ENCODE results near the gene USHBP1. TPM values are rescaled to one million over a fixed set of nuclear protein-coding genes. Genes with fewer than 3 reads are reported as not detected.

Gene USHBP1
- total and polyA plus RNA-seq, 2 of the 13 experiments (the other 11 are each of a cell fraction or from before 2014, with no cell fraction given): 0.15 to 1.5 TPM

GRCh38 chr19:17215127-17215971 lies 49.2 kb downstream of the USHBP1 start, which contains the start of gene USE1 (continued):
- TF ChIP-seq HNF1B (CRISPR knock-in tag; IDR thresholded peaks at IDR 0.05): peak; percentile 82
- TF ChIP-seq PHF5A (CRISPR knock-in tag; IDR thresholded peaks at IDR 0.05; ENCODE audit: low read depth, unreplicated experiment): no peak
- no peak; the same call in 1 of the 2 replicates for TF ChIP-seq ZNF609 (CRISPR knock-in tag; IDR thresholded peaks at IDR 0.05; ENCODE audit: borderline replicate concordance)
- TF ChIP-seq FOXO4 (CRISPR knock-in tag; conservative IDR thresholded peaks at IDR 0.05): no peak
- peak; percentile 85 for TF ChIP-seq SIN3A (IDR thresholded peaks at IDR 0.05; ENCODE audit: borderline replicate concordance, low read depth, low read length)
- TF ChIP-seq NR1H2 (CRISPR knock-in tag; IDR thresholded peaks at IDR 0.05; ENCODE audit: borderline replicate concordance, low read depth): 0 out of 2 replicates have a peak, but pooled peaks have one; percentile 37
- no peak for TF ChIP-seq ZBTB1 (CRISPR knock-in tag; IDR thresholded peaks at IDR 0.05; ENCODE audit: borderline replicate concordance)
- TF ChIP-seq PHF8 (CRISPR knock-in tag; IDR thresholded peaks at IDR 0.05): peak; percentile 91
- no peak for TF ChIP-seq SATB2 (CRISPR knock-in tag; IDR thresholded peaks at IDR 0.05)
- no peak for TF ChIP-seq MATR3 (CRISPR knock-in tag; IDR thresholded peaks at IDR 0.05)
- TF ChIP-seq THAP11 (CRISPR knock-in tag; IDR thresholded peaks at IDR 0.05): peak; percentile 95
- no peak for TF ChIP-seq ZNF660 (CRISPR knock-in tag; IDR thresholded peaks at IDR 0.05; ENCODE audit: borderline replicate concordance, low read depth)
- TF ChIP-seq ZNF430 (CRISPR knock-in tag; IDR thresholded peaks at IDR 0.05): no peak
- TF ChIP-seq ZNF747 (CRISPR knock-in tag; IDR thresholded peaks at IDR 0.05; ENCODE audit: borderline replicate concordance): 0 out of 2 replicates have a peak, but pooled peaks have one; percentile 53
- no peak for TF ChIP-seq ZNF382 (CRISPR knock-in tag; IDR thresholded peaks at IDR 0.05; ENCODE audit: borderline replicate concordance)
- no peak for TF ChIP-seq GATA4 (IDR thresholded peaks at IDR 0.05; ENCODE audit: borderline replicate concordance, low read depth)
- peak; percentile 28; the same call in 1 of the 2 replicates for TF ChIP-seq ZBTB25 (CRISPR knock-in tag; IDR thresholded peaks at IDR 0.05)

Measured in HepG2 (cell line).